Liver (tissue), 9 donors: ENCODE data around the gene RBM22. TPM values are rescaled to one million over a fixed set of nuclear protein-coding genes. Genes with fewer than 3 reads are reported as not detected.

Experiments
- DNase-seq: peaks from one replicate; pipeline ENCODE4 v3.0.0-alpha.2; 2017; ENCODE audit warnings: low spot score
- H3K27ac ChIP-seq, 2 donors: one replicate each; pipeline ENCODE4 v1.7.0; 2013; ENCODE audit warnings: inconsistent platforms in 2 of 2, low read length in 2 of 2, control low read depth in 1 of 2, low read depth in 1 of 2, mild to moderate bottlenecking in 1 of 2
- H3K27me3 ChIP-seq, 4 donors: one replicate each; pipeline versions ENCODE4 v1.6.1 to v1.7.0; 2013; ENCODE audit warnings: low read length in 3 of 4, inconsistent platforms in 1 of 4, mild to moderate bottlenecking in 1 of 4, moderate library complexity in 1 of 4; ENCODE audit not compliant: control insufficient read depth in 4 of 4, insufficient read depth in 4 of 4
- H3K36me3 ChIP-seq, 4 donors: one replicate each; pipeline versions ENCODE4 v1.6.1 to v1.7.0; 2013; ENCODE audit warnings: low read length in 3 of 4, mild to moderate bottlenecking in 3 of 4, low read depth in 1 of 4, moderate library complexity in 1 of 4; ENCODE audit not compliant: control insufficient read depth in 4 of 4, insufficient read depth in 3 of 4
- H3K4me1 ChIP-seq, 4 donors: one replicate each; pipeline versions ENCODE4 v1.6.1 to v1.7.0; 2013; ENCODE audit warnings: low read length in 3 of 4, mild to moderate bottlenecking in 3 of 4, moderate library complexity in 1 of 4; ENCODE audit not compliant: control insufficient read depth in 4 of 4, insufficient read depth in 4 of 4
- H3K4me3 ChIP-seq, 3 donors: one replicate each; pipeline versions ENCODE4 v1.6.1 to v1.7.0; 2013; ENCODE audit warnings: low read length in 3 of 3, control low read depth in 1 of 3, low read depth in 1 of 3, mild to moderate bottlenecking in 1 of 3
- H3K9ac ChIP-seq, 2 donors: one replicate each; pipeline ENCODE4 v1.7.0; 2013; ENCODE audit warnings: low read length in 2 of 2, mild to moderate bottlenecking in 2 of 2, moderate library complexity in 2 of 2, control low read depth in 1 of 2, low read depth in 1 of 2
- H3K9me3 ChIP-seq, 4 donors: one replicate each; pipeline versions ENCODE4 v1.6.1 to v1.7.0; 2013; ENCODE audit warnings: low read length in 3 of 4; ENCODE audit not compliant: control insufficient read depth in 4 of 4
- ATF3 ChIP-seq: IDR thresholded peaks from 2 replicates; pipeline ENCODE4 v1.6.1; 2016; ENCODE audit warnings: antibody characterized with exemption
- CTCF ChIP-seq: fragments of 150-350 bp; IDR thresholded peaks from 2 replicates; pipeline ENCODE4 v1.5.1; 2017; ENCODE audit warnings: improper control_type of control experiment, low read depth, low read length; ENCODE audit not compliant: missing input control
- EGR1 ChIP-seq, 2 donors: IDR thresholded peaks; 2 replicates each; pipeline ENCODE4 v1.6.1; 2016 to 2018; ENCODE audit warnings: antibody characterized with exemption in 2 of 2, low read depth in 2 of 2
- FOXA1 ChIP-seq: IDR thresholded peaks from 2 replicates; pipeline ENCODE4 v1.6.1; 2016; ENCODE audit warnings: antibody characterized with exemption
- FOXA2 ChIP-seq: IDR thresholded peaks from 2 replicates; pipeline ENCODE4 v1.6.1; 2016; ENCODE audit warnings: antibody characterized with exemption
- HNF4A ChIP-seq, 2 donors: conservative IDR thresholded peaks; 2 replicates each; pipeline ENCODE4 v1.6.1; 2016; ENCODE audit warnings: antibody characterized with exemption in 2 of 2, mild to moderate bottlenecking in 2 of 2
- HNF4G ChIP-seq: IDR thresholded peaks from 2 replicates; pipeline ENCODE4 v1.6.1; 2016; ENCODE audit warnings: antibody characterized with exemption
- JUND ChIP-seq, 2 donors: IDR thresholded peaks; 2 replicates each; pipeline ENCODE4 v1.6.1; 2016; ENCODE audit warnings: antibody characterized with exemption in 2 of 2
- MAX ChIP-seq: IDR thresholded peaks from 2 replicates; pipeline ENCODE4 v1.6.1; 2016; ENCODE audit warnings: antibody characterized with exemption
- NR2F2 ChIP-seq: IDR thresholded peaks from 2 replicates; pipeline ENCODE4 v1.6.1; 2016; ENCODE audit warnings: antibody characterized with exemption
- RAD21 ChIP-seq, 2 donors: IDR thresholded peaks; 2 replicates each; pipeline ENCODE4 v1.6.1; 2016; ENCODE audit warnings: antibody characterized with exemption in 2 of 2, mild to moderate bottlenecking in 2 of 2
- REST ChIP-seq: IDR thresholded peaks from 2 replicates; pipeline ENCODE4 v1.6.1; 2016; ENCODE audit warnings: antibody characterized with exemption, mild to moderate bottlenecking
- SP1 ChIP-seq: IDR thresholded peaks from 2 replicates; pipeline ENCODE4 v1.6.1; 2018; ENCODE audit warnings: antibody characterized with exemption, mild to moderate bottlenecking
- TAF1 ChIP-seq: conservative IDR thresholded peaks from 2 replicates; pipeline ENCODE4 v1.6.1; 2016; ENCODE audit warnings: antibody characterized with exemption, mild to moderate bottlenecking
- YY1 ChIP-seq: IDR thresholded peaks from 2 replicates; pipeline ENCODE4 v1.6.1; 2016; ENCODE audit warnings: antibody characterized with exemption, mild to moderate bottlenecking
- ZBTB33 ChIP-seq: IDR thresholded peaks from 2 replicates; pipeline ENCODE4 v1.6.1; 2016; ENCODE audit warnings: antibody characterized with exemption
- WGBS: extraction: QIAGEN DNeasy Blood & Tissue Kit; methylation state at CpG from one replicate; pipeline ENCODE4 v1.1.7; 2013; 5-methylcytosine and 5-hydroxymethylcytosine counted together
- polyA plus RNA-seq, 2 donors: library from polyadenylated mRNA; stranded (reverse) in 1 of 2; unstranded in 1 of 2; fragments of 200-250 nt in 1 of 2; fragments of >200 nt in 1 of 2; fragmentation: Nextera tagmentation in 1 of 2; extraction: Ambion mirVana in 1 of 2; gene quantifications; one replicate each; pipeline versions ENCODE4 v1.2.1 to v1.2.3, GENCODE V29; 2013 to 2015
- total RNA-seq, 2 donors: library from RNA; depleted of rRNA; stranded (reverse); fragments of >200 nt; gene quantifications; one replicate each; pipeline ENCODE4 v1.2.3, GENCODE V29; 2014
- donor health status: healthy.
- donor health status: healthy.
- donor health status: healthy.
- donor health status: healthy.
- donor health status: healthy.

Gene RBM22
- total and polyA plus RNA-seq, 4 donors: 10.7 to 19.7 (median 12.3) TPM

- H3K36me3 ChIP-seq: no peaks in the 10 kb centered on the region
- peaks cover 13 to 23% (median 21%) of the 10 kb centered on the region in 4 donors for H3K4me1 ChIP-seq
- no peaks in the 10 kb centered on the region for H3K27me3 ChIP-seq
- H3K4me3 ChIP-seq: no peak overlapping the region
- H3K9me3 ChIP-seq: no peaks in the 10 kb centered on the region
- TF ChIP-seq ZBTB33: no peak
- TF ChIP-seq HNF4G: no peak
- TF ChIP-seq MAX: no peak
- no peak for TF ChIP-seq ATF3
- TF ChIP-seq FOXA1: no peak
- no peak for TF ChIP-seq EGR1 (IDR thresholded peaks at IDR 0.05; ENCODE audit: low read depth in 2 of 2)
- TF ChIP-seq HNF4A (conservative IDR thresholded peaks at IDR 0.05): no peak
- no peak for TF ChIP-seq YY1
- TF ChIP-seq JUND (IDR thresholded peaks at IDR 0.05): no peak
- no peak for TF ChIP-seq NR2F2
- TF ChIP-seq CTCF: no peak
- no peak for TF ChIP-seq TAF1
- TF ChIP-seq FOXA2: no peak
- DNase-seq: no peak
- 82% methylated on average over 11 of the region's 11 CpGs for WGBS
- no peak overlapping the region for H3K27ac ChIP-seq
- H3K9ac ChIP-seq: no peak overlapping the region
Observed at GRCh38 chr5:150659360-150660107, 41.3 kb downstream of the RBM22 start.

GRCh38 chr5:150658699-150659265, 42.1 kb downstream of the RBM22 start:
- no peaks in the 10 kb centered on the region for H3K9me3 ChIP-seq
- H3K9ac ChIP-seq: no peak overlapping the region
- TF ChIP-seq RAD21 (IDR thresholded peaks at IDR 0.05) (no peak), ATF3 (no peak), NR2F2 (no peak), EGR1 (IDR thresholded peaks at IDR 0.05; ENCODE audit: low read depth in 2 of 2) (no peak), ZBTB33 (no peak), JUND (IDR thresholded peaks at IDR 0.05) (no peak), SP1 (no peak), REST (no peak)
- H3K4me3 ChIP-seq: no peak overlapping the region
- 58% methylated on average over 3 of the region's 3 CpGs for WGBS
- H3K4me1 ChIP-seq: peaks cover 13 to 23% (median 21%) of the 10 kb centered on the region in 4 donors
- H3K36me3 ChIP-seq: no peaks in the 10 kb centered on the region
- no peaks in the 10 kb centered on the region for H3K27me3 ChIP-seq
- no peak overlapping the region for H3K27ac ChIP-seq
- DNase-seq: no peak
